SK-N-SH treated with all-trans-retinoic acid at 6 μM for 48 hours (cell line): ENCODE results near the gene NLRP9.

Experiments used
- CREB5 ChIP-seq: fragments of 250-450 bp; sonication (Bioruptor Pico); IDR thresholded peaks from 2 replicates; pipeline ENCODE4 v1.5.1; 2020; ENCODE audit warnings: low read depth, mild to moderate bottlenecking, moderate library complexity
- PATZ1 ChIP-seq: fragments of 250-450 bp; sonication (Bioruptor Pico); IDR thresholded peaks from 2 replicates; pipeline ENCODE4 v1.8.0; 2020; ENCODE audit warnings: mild to moderate bottlenecking, moderate library complexity, borderline replicate concordance
- RARB ChIP-seq: fragments of 250-450 bp; sonication (Bioruptor Pico); IDR thresholded peaks from 2 replicates; pipeline ENCODE4 v1.8.0; 2021; ENCODE audit warnings: mild to moderate bottlenecking, moderate library complexity
- SNAI2 ChIP-seq: fragments of 250-450 bp; sonication (Bioruptor Pico); IDR thresholded peaks from 2 replicates; pipeline ENCODE4 v1.5.0; 2020; ENCODE audit warnings: mild to moderate bottlenecking, moderate library complexity
- TCF4 ChIP-seq: fragments of 250-450 bp; sonication (Bioruptor Pico); IDR thresholded peaks from 2 replicates; pipeline ENCODE4 v1.8.0; 2021; ENCODE audit warnings: mild to moderate bottlenecking, moderate library complexity, borderline replicate concordance
- ZFP30 ChIP-seq: fragments of 450-650 bp; formaldehyde crosslinking; IDR thresholded peaks from 2 replicates; pipeline ENCODE4 v1.5.0; 2022; ENCODE audit warnings: mild to moderate bottlenecking, moderate library complexity

- TF ChIP-seq PATZ1 (CRISPR knock-in tag) (no peak), CREB5 (no peak), TCF4 (no peak), ZFP30 (CRISPR knock-in tag) (no peak), SNAI2 (CRISPR knock-in tag) (no peak), RARB (CRISPR knock-in tag) (no peak)
Measured at GRCh38 chr19:55680339-55681130, 57.7 kb downstream of the NLRP9 start.
